ENCODE data around the gene KCNK6.

The KCNK6 gene

GRCh38 chr19:38308006-38308766 is 11.5 kb upstream of the KCNK6 start:
- Histone ChIP-seq H3K9me3 (no peaks in the 10 kb centered on the region), H3K36me3 (no peaks in the 10 kb centered on the region), H3K4me3 (ENCODE audit: low read depth, low read length) (no peak overlapping the region), H3K4me1 (no peaks in the 10 kb centered on the region), H3K27me3 (no peaks in the 10 kb centered on the region)
- DNase-seq = no peak
- TF ChIP-seq, protein P1, sequence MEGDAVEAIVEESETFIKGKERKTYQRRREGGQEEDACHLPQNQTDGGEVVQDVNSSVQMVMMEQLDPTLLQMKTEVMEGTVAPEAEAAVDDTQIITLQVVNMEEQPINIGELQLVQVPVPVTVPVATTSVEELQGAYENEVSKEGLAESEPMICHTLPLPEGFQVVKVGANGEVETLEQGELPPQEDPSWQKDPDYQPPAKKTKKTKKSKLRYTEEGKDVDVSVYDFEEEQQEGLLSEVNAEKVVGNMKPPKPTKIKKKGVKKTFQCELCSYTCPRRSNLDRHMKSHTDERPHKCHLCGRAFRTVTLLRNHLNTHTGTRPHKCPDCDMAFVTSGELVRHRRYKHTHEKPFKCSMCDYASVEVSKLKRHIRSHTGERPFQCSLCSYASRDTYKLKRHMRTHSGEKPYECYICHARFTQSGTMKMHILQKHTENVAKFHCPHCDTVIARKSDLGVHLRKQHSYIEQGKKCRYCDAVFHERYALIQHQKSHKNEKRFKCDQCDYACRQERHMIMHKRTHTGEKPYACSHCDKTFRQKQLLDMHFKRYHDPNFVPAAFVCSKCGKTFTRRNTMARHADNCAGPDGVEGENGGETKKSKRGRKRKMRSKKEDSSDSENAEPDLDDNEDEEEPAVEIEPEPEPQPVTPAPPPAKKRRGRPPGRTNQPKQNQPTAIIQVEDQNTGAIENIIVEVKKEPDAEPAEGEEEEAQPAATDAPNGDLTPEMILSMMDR (IDR thresholded peaks at IDR 0.05; ENCODE audit: low read depth, low read length) = no peak

- TF ChIP-seq, protein P1 (IDR thresholded peaks at IDR 0.05; ENCODE audit: low read depth, low read length) = no peak
- Histone ChIP-seq H3K9me3 (no peaks in the 10 kb centered on the region), H3K27me3 (no peaks in the 10 kb centered on the region), H3K4me3 (ENCODE audit: low read depth, low read length) (no peak overlapping the region), H3K36me3 (no peaks in the 10 kb centered on the region), H3K4me1 (no peaks in the 10 kb centered on the region)
- DNase-seq = no peak
Measured at GRCh38 chr19:38308926-38309614, 10.6 kb upstream of the KCNK6 start.

DNA sequence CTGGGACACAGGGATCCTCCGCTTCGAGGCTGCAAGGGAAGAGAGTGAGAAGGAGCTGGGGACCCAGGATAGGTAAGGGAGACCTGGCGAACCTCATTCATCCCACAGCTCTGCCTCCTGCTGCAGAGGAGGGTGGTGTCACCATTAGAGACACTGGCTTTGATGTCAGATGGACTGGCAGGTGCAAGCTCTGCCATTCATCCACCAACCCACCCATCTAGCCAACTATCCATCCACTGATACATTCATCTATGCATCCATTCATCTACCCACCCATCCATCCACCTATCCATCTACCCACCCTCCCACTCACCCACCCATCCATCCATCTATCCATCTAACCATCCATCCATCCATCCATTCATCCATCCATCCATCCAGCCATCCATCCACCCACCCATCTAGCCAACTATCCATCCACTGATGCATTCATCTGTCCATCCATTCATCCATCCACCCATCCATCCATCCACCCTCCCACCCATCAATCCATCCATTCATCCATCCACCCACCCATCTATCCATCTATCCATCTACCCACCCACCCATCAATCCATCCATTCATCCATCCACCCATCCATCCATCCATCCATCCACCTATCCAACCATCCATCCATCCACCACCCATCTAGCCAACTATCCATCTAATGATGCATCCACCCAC is 9.9 kb upstream of the KCNK6 start:
- H3K4me3 ChIP-seq (ENCODE audit: low read depth, low read length) = no peak overlapping the region
- no peaks in the 10 kb centered on the region for H3K27me3 ChIP-seq
- DNase-seq = no peak
- no peaks in the 10 kb centered on the region for H3K9me3 ChIP-seq
- H3K4me1 ChIP-seq = no peaks in the 10 kb centered on the region
- TF ChIP-seq, protein P1 (IDR thresholded peaks at IDR 0.05; ENCODE audit: low read depth, low read length) = no peak
- H3K36me3 ChIP-seq = no peaks in the 10 kb centered on the region

DNA sequence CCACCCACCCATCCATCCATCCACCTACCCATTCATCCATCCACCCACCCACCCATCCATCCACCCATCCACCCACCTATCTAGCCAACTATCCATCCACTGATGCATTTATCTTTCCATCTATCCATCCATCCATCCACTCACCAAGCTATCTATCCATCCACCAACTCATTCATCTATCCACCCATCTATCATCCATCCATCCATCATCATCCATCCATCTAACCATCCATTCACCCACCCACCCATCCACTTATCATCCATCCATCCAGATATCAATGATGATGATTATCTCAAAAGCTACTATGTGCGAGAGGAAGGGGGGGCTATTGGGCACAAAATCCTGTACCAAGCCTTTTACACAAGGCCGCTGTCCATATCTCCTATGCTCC is 9.4 kb upstream of the KCNK6 start:
- no peak overlapping the region for H3K4me3 ChIP-seq (ENCODE audit: low read depth, low read length)
- no peaks in the 10 kb centered on the region for H3K36me3 ChIP-seq
- no peak for DNase-seq
- peaks cover under 1% of the 10 kb centered on the region; the same call in 1 of the 2 replicates for H3K4me1 ChIP-seq
- H3K27me3 ChIP-seq = no peaks in the 10 kb centered on the region
- no peaks in the 10 kb centered on the region for H3K9me3 ChIP-seq
- TF ChIP-seq, protein P1 (IDR thresholded peaks at IDR 0.05; ENCODE audit: low read depth, low read length) = no peak

GRCh38 chr19:38310986-38311385 is 8.7 kb upstream of the KCNK6 start:
- Histone ChIP-seq H3K9me3 (no peaks in the 10 kb centered on the region), H3K36me3 (no peaks in the 10 kb centered on the region), H3K4me3 (ENCODE audit: low read depth, low read length) (no peak overlapping the region), H3K27me3 (no peaks in the 10 kb centered on the region), H3K4me1 (peaks cover 2% of the 10 kb centered on the region; the same call in 1 of the 2 replicates)
- DNase-seq = no peak
- TF ChIP-seq, protein P1 (IDR thresholded peaks at IDR 0.05; ENCODE audit: low read depth, low read length) = no peak
